Measurements from ENCODE around the gene UGT1A5.

DNA sequence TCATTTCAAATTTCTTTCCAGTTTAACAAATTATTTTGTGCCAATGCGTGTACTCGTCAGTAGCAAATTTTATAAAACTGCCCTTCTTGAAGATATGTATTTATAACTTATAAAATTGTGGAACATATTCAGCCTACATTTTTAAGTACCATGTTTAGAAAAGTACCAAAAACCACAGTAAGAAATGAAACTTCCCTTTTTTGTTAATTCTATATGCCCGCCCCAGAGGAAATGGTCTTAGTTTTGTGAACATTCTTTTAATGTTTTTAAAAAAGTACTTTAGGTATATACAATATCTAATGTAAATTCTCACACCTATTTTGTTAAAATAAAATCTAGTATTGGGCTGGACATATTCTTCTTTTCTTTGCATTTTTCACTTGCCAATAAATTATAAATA is 39.8 kb upstream of the UGT1A5 start:
- TF ChIP-seq, protein P1, sequence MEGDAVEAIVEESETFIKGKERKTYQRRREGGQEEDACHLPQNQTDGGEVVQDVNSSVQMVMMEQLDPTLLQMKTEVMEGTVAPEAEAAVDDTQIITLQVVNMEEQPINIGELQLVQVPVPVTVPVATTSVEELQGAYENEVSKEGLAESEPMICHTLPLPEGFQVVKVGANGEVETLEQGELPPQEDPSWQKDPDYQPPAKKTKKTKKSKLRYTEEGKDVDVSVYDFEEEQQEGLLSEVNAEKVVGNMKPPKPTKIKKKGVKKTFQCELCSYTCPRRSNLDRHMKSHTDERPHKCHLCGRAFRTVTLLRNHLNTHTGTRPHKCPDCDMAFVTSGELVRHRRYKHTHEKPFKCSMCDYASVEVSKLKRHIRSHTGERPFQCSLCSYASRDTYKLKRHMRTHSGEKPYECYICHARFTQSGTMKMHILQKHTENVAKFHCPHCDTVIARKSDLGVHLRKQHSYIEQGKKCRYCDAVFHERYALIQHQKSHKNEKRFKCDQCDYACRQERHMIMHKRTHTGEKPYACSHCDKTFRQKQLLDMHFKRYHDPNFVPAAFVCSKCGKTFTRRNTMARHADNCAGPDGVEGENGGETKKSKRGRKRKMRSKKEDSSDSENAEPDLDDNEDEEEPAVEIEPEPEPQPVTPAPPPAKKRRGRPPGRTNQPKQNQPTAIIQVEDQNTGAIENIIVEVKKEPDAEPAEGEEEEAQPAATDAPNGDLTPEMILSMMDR (IDR thresholded peaks at IDR 0.05): no peak
- no peak for TF ChIP-seq POLR2AphosphoS5 (IDR thresholded peaks at IDR 0.05)
- TF ChIP-seq POLR2A (IDR thresholded peaks at IDR 0.05): no peak
- TF ChIP-seq EP300 (IDR thresholded peaks at IDR 0.05): no peak

All from suprapubic skin (tissue), 4 donors.